NCI-H82 treated with DMSO at 0.1 percent for 48 hours (cell line): ENCODE measurements around the gene IGF2BP2.
A peak's percentile ranks its signal among the peaks of the same experiment; 100 is the strongest.
"Not testable (repeated sequence)": the region's sequence is repeated elsewhere in the genome, so short reads cannot be mapped to it uniquely, and the experiment has no call there.

Experiments used
- DNase-seq: peaks from one replicate; lab custom pipeline; 2025; ENCODE audit not compliant: unreplicated experiment; lab: John Stamatoyannopoulos, UW

The IGF2BP2 gene

DNA sequence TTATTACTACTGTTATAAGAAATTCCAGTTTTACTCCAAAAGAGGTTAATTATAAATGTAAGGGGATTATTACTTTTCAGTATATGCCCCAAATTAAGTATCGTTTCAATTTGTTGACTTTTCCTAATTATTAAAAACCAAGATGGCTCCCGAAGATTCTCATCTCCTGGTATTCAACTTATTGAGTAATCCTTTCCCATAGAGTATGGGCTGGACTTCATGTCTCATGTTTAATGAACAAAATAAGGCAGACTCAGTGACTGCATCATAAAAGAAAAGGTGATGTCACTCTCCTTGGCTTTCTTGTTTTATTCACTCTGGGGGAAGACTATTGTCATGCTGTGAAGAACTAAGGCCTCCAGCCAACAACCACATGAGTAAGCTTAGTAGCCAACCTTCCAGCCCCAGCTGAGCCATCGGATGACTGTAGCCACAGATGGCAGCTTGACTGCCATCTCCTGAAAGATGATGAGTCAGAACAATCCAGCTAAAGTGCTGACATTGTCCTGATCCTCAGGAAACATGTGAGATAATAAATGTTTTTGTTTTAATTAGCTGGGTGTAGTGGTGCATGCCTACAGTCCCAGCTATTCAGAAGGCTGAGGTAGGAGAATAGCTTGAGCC lies 17.3 kb downstream of the IGF2BP2 start:
- DNase-seq = no peak

DNA sequence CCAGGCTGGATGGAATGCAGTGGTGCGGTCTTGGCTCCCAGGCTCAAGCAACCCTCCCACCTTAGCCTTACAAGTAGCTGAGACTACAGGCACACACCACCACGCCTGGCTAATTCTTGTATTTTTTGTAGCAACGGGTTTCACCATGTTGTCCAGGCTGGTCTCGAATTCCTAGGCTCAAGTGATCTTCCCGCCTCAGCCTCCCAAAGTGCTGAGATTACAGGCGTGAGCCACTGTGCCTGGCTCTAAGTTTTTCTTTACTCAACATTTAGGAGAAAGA lies 26.1 kb downstream of the IGF2BP2 start:
- DNase-seq = not testable (repeated sequence)

DNA sequence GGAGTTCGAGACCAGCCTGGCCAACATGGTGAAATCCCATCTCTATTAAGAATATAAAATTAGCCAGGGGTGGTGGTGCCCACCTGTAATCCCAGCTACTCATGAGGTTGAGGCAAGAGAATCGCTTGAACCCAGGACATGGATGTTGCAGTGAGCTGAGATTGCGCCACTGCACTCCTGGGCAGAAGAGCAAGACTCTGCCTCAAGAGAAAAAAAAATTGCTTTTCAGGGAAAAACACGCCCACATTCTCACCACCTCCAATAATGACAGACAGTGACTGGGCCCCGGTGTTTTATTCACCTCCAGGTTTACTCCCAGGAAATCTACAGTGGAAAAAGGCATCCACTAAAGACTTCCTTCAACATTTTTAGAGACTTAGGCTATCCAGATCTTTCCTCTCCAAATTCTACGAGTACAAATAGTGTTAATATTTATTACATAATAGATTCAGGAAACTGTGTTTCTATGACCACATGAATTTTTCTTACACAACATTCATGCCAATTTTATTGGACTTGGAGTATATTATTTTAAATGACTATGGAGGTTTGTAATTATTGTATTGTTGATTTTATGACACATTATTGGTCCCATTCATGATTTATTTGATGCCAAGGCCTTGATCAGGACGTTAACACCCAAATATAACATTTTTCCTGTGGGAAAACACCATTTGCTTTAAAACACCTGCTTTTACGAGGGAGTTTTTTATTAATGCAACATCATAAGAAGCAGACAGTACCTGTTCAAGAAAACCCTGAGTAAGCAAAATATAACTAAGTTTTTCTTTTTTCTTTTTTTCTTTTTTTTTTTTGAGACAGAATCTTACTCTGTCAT lies 26.6 kb downstream of the IGF2BP2 start:
- DNase-seq = no peak

DNA sequence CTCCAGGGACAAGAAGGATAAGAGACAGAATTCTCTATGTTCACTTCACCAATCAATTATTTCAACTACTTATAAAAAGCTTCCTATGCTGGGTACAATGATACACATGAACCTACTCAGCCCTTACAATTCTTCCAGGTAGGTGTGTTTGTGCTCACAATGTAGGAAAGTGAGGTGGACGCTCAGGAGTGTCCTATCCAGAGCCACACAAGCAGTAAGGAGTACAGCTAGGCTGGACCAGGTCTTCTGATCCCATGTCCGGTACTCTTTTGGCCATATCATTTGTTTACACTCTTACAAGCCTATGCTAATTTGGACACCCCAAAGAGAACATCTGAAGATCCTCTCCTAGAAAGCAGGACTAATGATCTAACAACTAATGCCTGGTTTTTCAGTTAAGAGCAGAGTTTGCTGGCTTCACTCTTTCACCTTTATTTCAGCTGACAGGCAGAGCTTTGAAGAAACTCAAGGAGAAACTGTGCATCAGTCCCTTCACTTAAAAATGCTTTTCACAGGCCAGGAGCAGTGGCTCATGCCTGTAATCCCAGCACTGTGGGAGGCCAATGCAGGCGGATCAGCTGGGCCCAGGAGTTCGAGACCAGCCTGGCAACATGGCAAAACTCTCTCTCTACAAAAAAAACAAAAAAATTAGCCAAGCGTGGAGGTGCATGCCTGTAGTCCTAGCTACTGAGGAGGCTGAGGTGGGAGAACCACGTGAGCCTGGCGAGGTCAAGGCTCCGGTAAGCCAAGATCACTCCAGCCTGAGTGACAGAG lies 27.5 kb downstream of the IGF2BP2 start:
- DNase-seq = no peak

DNA sequence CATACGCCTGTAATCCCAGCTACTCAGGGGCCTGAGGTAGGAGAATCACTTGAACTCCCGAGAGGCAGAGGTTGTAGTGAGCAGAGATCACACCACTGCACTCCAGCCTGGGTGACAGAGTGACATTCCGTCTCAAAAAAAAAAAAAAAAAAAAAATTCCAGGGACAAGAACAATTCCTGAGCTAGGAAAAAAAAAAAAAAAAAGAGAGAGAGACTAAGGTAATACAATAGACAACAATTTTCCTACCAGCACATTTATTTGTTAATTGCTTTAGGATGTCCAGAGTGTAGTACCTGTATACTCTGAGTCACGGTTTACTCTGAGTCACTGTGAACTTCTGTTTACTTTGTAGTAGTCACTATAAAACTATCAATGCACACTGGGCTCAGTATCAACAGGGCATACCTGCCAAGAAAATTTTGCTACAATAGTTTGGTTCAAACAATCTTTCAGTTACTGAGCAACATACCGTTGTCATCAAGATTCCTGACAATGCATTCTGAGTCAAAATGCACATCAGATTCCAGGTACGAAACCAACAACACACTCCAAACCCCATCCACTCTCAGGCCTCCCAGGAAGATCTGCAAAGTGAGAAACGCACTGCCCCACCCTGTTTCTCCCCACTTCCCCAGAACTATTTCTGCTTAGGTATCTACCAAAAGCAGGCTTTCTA lies 28.3 kb downstream of the IGF2BP2 start:
- DNase-seq = no peak

DNA sequence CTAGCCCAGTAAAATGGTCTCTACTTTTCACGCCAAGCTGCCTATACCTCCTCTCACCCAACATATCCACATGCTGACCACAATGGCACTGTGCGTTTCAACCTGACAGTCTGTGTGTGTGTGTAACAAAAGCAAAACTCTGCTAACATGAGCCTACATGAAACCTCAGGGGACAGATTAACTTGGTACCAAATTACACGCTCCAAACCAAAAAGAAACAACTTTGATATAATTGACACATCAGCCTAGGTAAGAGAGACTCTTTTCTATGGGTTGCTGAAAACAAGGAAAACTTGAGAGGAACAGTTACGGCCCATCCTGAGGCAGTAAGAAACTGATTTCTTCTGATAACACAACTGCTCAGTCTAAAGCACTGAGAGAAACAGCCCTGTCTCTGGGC lies 31.5 kb downstream of the IGF2BP2 start:
- no peak for DNase-seq

DNA sequence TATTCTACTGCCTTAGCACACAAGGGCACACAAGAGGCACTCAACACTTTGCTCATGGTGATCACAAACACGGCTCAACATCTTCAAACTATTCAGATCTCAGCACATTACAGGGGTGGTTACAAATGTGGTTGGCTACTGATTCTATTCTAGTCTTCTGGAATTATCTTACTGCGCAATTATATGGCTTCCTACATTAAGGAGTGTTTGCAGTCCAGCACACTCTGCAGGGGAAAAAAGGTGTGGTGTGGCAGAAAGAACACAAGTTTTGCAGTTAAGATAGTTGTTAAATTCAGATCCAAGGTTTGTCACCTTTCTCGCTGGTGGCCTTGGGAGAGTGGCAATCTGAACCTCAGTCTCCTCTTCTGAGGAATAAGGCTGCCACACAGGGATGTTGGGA lies 31.9 kb downstream of the IGF2BP2 start:
- no peak for DNase-seq

DNA sequence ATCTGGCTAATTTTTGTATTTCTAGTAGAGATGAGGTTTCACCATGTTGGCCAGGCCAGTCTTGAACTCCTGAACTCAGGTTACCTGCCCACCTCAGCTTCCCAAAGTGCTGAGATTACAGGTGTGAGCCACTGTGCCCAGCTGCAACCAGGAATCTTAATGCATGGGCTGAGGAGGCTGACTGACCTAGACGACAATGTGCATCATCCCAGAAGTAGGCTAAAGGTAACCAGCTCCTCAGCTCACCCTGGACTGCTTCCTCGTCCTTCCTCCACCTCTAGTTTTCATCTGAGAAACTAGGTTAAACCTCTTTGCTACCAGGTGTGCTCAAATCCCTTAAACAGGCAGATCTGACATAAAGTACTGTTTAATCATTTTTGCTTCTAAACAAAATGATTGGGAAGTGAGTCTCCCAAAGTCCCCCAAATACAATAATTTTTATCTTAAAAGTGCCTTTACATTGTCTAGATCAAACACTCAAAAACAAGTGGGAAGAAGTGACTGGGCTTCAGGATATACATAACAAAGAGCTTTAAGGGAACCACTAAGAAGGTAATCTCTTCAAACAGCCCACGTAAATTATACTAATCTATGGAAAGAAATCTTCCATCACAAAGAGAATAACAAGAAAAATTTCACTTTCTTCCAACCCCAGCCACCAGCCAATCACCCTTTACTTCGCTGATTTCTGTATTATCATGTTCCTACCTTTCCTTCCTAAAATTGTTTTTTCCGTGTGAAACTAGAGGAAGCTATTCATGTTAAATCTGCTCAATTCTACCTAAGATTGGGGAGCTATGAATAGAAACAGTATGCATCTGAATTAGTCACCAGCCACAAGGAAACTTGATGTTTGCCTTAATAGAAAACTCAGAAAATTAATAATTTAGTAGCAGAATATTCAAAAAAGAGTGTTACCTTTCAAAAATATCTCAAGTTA lies 34.7 kb downstream of the IGF2BP2 start:
- no peak for DNase-seq

DNA sequence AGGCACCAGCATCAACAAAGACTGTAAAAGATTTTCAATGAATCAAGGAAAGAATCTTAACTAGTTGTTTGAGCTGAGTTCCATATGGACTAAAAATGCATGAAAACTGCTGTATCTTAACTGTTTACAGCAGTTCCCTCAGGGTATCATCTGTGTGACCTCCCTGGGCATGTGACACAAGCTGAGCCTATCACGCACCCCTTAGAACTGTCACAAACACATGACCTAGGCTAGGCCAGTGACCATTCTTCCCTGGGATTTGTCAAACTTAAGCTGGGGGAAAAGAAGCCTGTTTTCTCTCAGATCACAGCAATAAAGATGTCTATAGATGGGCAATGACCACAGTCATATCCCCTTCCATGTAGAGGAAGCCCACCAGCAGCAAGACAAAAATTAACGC lies 35.7 kb downstream of the IGF2BP2 start:
- no peak for DNase-seq

DNA sequence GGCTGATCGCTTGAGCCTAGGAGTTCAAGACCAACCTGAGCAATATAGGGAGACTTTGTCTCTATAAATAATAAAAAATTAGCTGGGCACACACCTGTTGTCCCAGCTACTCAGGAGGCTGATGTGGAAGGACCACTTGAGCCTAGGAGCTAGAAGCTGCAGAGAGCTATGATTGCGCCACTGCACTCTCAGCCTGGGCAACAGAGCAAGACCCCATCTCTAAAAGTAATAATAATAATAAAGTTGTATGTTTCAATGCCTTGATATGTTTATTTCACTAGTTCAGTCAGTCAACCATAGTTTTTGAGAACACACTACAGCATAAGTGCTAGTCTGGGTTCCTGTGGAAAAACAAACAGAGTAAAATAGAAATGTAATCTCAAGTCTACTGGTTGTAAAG lies 36.5 kb downstream of the IGF2BP2 start:
- DNase-seq = no peak

DNA sequence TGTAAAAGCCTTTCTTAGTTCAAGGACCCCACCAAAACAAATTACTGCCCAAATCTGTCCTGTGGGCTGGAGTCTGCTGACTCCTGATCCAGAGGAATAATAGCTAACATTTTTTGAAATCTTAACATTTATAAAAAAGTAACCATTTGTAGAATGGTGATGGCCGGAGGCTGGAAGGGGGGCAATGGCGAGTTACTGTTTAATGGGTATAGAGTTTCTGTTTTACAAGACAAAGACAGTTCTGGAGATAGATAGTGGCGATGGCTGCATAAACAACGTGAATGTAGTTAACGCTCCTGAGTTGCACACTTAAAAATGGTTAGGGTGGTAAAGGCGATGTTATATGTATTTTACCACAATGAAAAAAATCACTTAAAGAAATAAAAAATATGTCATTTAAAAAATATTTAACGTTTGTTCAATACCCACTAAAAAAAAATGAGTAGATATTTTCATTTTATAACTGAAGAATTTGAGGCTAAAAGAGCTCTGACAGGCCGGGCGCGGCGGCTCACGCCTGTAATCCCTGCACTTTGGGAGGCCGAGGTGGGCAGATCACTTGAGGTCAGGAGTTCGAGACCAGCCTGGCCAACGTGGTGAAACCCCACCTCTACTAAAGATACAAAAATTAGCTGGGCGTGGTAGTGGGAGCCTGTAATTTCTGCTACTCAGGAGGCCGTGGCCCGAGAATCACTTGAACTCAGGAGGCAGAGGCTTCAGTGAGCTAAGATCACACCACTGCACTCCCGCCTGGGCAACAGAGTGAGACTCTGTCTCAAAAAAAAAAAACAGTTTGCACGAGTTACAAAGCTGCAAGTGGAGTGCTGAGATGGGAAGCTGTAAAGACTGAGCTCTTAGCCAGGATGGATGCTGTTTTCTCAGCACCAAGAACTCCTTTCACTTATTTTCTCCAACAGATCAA lies 37.6 kb downstream of the IGF2BP2 start:
- no peak for DNase-seq

DNA sequence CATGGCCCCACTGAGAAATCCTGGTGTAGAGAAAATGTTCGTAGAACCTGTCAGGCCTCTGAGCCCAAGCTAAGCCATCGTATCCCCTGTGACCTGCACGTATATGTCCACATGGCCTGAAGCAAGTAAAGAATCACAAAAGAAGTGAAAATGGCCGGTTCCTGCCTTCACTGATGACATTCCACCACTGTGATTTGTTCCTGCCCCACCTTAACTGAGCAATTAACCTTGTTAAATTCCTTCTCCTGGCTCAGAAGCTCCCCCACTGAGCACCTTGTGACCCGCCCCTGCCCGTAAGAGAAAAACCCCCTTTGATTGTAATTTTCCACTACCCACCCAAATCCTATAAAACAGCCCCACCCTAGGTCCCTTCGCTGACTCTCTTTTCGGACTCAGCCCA lies 38.6 kb downstream of the IGF2BP2 start:
- DNase-seq = not testable (repeated sequence)

DNA sequence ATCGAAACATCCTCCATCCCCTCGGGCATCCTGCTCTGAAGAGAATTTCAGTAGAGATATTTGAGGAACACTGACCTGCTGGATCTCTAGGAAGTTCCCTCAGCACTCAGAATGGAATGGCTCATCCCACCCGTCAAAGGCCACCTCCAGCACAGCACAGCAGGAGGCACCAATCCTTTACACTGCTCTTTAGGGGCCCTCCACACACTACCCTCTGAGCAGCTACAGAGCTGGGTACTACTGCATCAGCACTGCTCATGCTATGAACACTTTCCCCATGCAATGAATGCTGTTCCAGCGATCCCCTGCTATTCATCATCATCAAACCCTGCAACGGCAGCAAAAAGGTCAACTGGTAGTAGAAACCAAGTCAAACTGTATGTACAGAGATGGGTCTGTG lies 40.5 kb downstream of the IGF2BP2 start:
- no peak for DNase-seq

DNA sequence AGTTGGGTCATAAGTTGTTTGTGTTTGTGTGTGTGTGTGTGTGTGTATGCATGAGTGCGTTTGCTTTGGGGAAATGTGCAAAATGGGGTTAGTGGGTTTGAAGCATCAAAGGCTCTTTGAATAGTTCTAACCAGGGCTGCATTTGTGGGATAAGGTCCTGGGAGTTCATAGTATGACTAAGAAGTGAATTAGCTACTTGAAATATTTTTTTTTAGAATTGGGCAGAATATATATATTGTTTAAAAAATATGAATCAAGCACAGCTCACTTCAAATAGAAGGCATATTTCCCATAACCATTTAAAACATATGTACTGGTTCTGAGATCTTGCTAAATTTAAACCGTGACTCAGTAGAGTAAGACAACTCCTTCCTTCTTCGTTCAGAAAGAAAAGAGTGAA lies 43.1 kb downstream of the IGF2BP2 start:
- no peak for DNase-seq

DNA sequence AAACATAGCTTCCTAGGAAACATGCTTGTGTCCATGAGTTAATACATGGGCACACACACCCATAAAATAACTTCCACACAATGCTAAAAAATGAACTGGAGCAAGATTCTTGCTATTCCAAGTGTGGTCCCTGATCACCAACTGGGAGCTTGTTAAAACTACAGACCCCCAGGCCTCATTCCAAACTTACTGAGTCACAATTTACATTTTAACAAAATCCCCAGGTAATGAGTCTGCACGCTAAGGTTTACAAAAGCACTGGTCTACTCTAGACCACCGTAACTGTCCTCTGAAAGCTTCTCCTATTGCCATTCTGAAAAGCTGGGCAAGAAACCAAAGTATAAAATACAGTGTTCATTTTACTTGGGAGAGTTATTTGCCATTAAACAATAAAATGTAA lies 45.4 kb downstream of the IGF2BP2 start:
- no peak for DNase-seq

DNA sequence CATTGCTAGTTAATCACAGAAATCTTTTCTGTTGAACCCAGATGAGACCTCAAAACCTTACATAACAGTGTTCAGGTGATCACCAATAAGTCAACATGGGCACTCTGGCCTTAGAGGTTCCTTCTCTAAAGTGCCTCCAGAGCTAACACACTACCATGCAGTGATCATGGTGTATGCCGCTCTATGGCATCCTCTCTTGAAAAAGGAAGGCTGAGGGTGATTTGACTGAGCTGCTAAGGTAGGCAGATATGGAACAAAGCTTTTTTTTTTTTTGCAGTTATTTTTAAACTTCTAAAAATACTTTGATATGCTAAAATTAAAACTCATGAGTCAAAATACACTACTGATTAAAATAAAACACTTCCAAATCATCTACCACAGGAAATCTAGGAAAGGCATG lies 46.0 kb downstream of the IGF2BP2 start:
- no peak for DNase-seq

DNA sequence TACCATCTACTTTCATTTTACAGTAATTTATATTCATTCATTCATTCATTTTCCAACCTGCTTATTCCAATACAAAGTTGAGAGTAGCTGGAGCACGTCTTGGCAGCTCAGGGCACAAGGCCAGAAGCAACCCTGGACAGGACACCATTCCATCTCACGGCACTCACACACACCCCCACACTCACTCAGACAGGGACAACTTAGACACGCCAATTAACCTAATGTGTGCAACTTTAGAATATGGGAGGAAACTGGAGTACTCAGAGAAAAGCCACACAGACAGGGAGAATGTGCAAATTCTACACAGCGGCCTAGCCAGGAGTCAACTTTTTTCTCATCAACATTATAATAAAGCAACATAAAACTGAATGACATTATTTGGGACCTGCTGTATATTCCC lies 46.7 kb downstream of the IGF2BP2 start:
- DNase-seq = no peak

DNA sequence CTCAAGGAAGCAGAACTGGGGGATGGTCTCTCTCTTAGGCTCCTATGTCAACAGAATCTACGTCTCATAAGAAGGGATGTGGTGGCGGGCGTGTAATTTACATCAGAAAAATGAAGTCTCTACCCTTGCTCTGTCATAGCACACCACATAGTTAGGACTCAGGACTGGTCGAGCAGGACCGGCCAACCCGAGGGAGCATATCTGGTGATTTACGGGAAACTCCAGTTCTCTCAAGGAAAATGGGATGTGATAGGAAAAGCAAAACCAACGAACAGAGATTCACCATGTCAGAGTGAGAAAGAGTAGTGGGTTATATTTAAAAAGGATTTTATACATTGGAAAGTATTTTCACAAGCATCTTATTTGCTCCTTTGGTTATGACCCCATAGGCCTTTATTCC lies 54.7 kb downstream of the IGF2BP2 start:
- DNase-seq = no peak

DNA sequence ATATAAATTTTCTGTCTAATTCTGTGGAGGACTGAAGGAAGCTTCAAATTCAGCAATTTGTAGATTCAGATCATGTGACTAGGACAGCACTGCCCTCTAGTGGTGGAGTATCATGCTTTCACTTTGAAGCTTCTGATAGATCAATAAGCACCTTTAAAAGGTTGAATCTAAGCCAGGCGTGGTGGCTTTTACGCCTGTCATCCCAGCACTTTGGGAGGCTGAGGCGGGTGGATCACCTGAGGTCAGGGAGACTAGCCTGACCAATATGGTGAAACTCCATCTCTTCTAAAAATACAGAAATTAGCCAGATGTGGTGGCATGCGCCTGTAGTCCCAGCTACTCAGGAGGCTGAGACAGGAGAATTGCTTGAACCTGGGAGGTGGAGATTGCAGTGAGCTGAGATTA lies 56.3 kb downstream of the IGF2BP2 start:
- peak; percentile 55 for DNase-seq
